ENCODE data around the gene SFI1. TPM values are rescaled to one million over a fixed set of nuclear protein-coding genes. Genes with fewer than 3 reads are reported as not detected.
"Not testable (repeated sequence)": the region's sequence is repeated elsewhere in the genome, so short reads cannot be mapped to it uniquely, and the experiment has no call there.

SFI1 gene
- total RNA-seq, 1 donor from 2014 or later, result 13.6 TPM

- Histone ChIP-seq H3K9me3 (ENCODE audit: insufficient read depth, low read depth, low read length) (no peaks in the 10 kb centered on the region), H2AFZ (ENCODE audit: low read depth, low read length) (no peak overlapping the region), H3K4me1 (ENCODE audit: insufficient read depth, low read length) (peaks cover 22% of the 10 kb centered on the region), H3K36me3 (ENCODE audit: insufficient read depth, low read length) (peaks cover 5% of the 10 kb centered on the region), H3K9ac (ENCODE audit: low read length) (no peak overlapping the region), H3K4me2 (ENCODE audit: low read length) (no peak overlapping the region), H3K27ac (ENCODE audit: low read depth, low read length) (no peak overlapping the region), H3K27me3 (ENCODE audit: insufficient read depth, low read length) (no peaks in the 10 kb centered on the region), H4K20me1 (ENCODE audit: insufficient read depth, low read length) (no peaks in the 10 kb centered on the region), H3K4me3 (ENCODE audit: insufficient read depth, low read depth, low read length) (no peak overlapping the region), H3K79me2 (ENCODE audit: insufficient read depth, low read length) (no peaks in the 10 kb centered on the region)
- peak overlapping the region; percentile 53 for H3K27ac Mint-ChIP-seq (ENCODE audit: unreplicated experiment)
- peaks cover 16% of the 10 kb centered on the region for H3K36me3 Mint-ChIP-seq (ENCODE audit: low read depth, unreplicated experiment)
- H3K4me3 Mint-ChIP-seq (ENCODE audit: unreplicated experiment), result peak overlapping the region; percentile 37
- TF ChIP-seq EZH2 (IDR thresholded peaks at IDR 0.05; ENCODE audit: insufficient read depth, low read length), result no peak
- no peak for TF ChIP-seq CTCF (IDR thresholded peaks at IDR 0.05; ENCODE audit: insufficient read depth, low read depth, low read length)
- FAIRE-seq (no peak), DNase-seq (ENCODE audit: low read depth) (peak; percentile 40)
- H3K9me3 Mint-ChIP-seq (ENCODE audit: unreplicated experiment), result no peaks in the 10 kb centered on the region
- peaks cover 27% of the 10 kb centered on the region for H3K4me1 Mint-ChIP-seq (ENCODE audit: low read depth, unreplicated experiment)
- no peaks in the 10 kb centered on the region for H3K27me3 Mint-ChIP-seq (ENCODE audit: low read depth, unreplicated experiment)
These were observed 90.0 kb downstream of the SFI1 start for GRCh38 chr22:31586137-31586920.

- Histone ChIP-seq H3K27ac (ENCODE audit: low read depth, low read length) (no peak overlapping the region), H3K4me2 (ENCODE audit: low read length) (no peak overlapping the region), H4K20me1 (ENCODE audit: insufficient read depth, low read length) (no peaks in the 10 kb centered on the region), H3K9ac (ENCODE audit: low read length) (no peak overlapping the region), H3K27me3 (ENCODE audit: insufficient read depth, low read length) (no peaks in the 10 kb centered on the region), H3K36me3 (ENCODE audit: insufficient read depth, low read length) (peaks cover 5% of the 10 kb centered on the region), H3K79me2 (ENCODE audit: insufficient read depth, low read length) (no peaks in the 10 kb centered on the region), H3K9me3 (ENCODE audit: insufficient read depth, low read depth, low read length) (no peaks in the 10 kb centered on the region), H2AFZ (ENCODE audit: low read depth, low read length) (no peak overlapping the region), H3K4me3 (ENCODE audit: insufficient read depth, low read depth, low read length) (no peak overlapping the region), H3K4me1 (ENCODE audit: insufficient read depth, low read length) (peaks cover 16% of the 10 kb centered on the region)
- peaks cover 21% of the 10 kb centered on the region for H3K4me1 Mint-ChIP-seq (ENCODE audit: low read depth, unreplicated experiment)
- H3K4me3 Mint-ChIP-seq (ENCODE audit: unreplicated experiment), result no peak overlapping the region
- H3K27me3 Mint-ChIP-seq (ENCODE audit: low read depth, unreplicated experiment), result no peaks in the 10 kb centered on the region
- TF ChIP-seq EZH2 (IDR thresholded peaks at IDR 0.05; ENCODE audit: insufficient read depth, low read length) (no peak), CTCF (IDR thresholded peaks at IDR 0.05; ENCODE audit: insufficient read depth, low read depth, low read length) (no peak)
- no peak for DNase-seq (ENCODE audit: low read depth)
- no peak for FAIRE-seq
- peaks cover 3% of the 10 kb centered on the region for H3K9me3 Mint-ChIP-seq (ENCODE audit: unreplicated experiment)
- H3K36me3 Mint-ChIP-seq (ENCODE audit: low read depth, unreplicated experiment), result peaks cover 18% of the 10 kb centered on the region
- H3K27ac Mint-ChIP-seq (ENCODE audit: unreplicated experiment), result no peak overlapping the region
These were observed 92.8 kb downstream of the SFI1 start for GRCh38 chr22:31588970-31589675.

- not testable (repeated sequence) for H3K4me2 ChIP-seq (ENCODE audit: low read length); H3K27me3 ChIP-seq (ENCODE audit: insufficient read depth, low read length); H3K36me3 ChIP-seq (ENCODE audit: insufficient read depth, low read length); H3K9me3 Mint-ChIP-seq (ENCODE audit: unreplicated experiment); H3K4me1 ChIP-seq (ENCODE audit: insufficient read depth, low read length); H3K9ac ChIP-seq (ENCODE audit: low read length); H3K4me3 Mint-ChIP-seq (ENCODE audit: unreplicated experiment); H3K9me3 ChIP-seq (ENCODE audit: insufficient read depth, low read depth, low read length); H3K27me3 Mint-ChIP-seq (ENCODE audit: low read depth, unreplicated experiment); H3K27ac ChIP-seq (ENCODE audit: low read depth, low read length); DNase-seq (ENCODE audit: low read depth); H2AFZ ChIP-seq (ENCODE audit: low read depth, low read length); H3K27ac Mint-ChIP-seq (ENCODE audit: unreplicated experiment); H4K20me1 ChIP-seq (ENCODE audit: insufficient read depth, low read length); H3K79me2 ChIP-seq (ENCODE audit: insufficient read depth, low read length); H3K4me3 ChIP-seq (ENCODE audit: insufficient read depth, low read depth, low read length); FAIRE-seq
- H3K36me3 Mint-ChIP-seq (ENCODE audit: low read depth, unreplicated experiment), result peaks cover 18% of the 10 kb centered on the region
- H3K4me1 Mint-ChIP-seq (ENCODE audit: low read depth, unreplicated experiment), result peaks cover 13% of the 10 kb centered on the region
These were observed 93.8 kb downstream of the SFI1 start for GRCh38 chr22:31590161-31590560.
